Fibroblast of lung (primary cell): ENCODE results near the gene LRR1.

Source experiments
- CTCF ChIP-seq, 2 donors: IDR thresholded peaks in 1 of 2; conservative IDR thresholded peaks in 1 of 2; 1 replicate in 1 of 2; 2 replicates in 1 of 2; pipeline ENCODE4 v1.5.1; 2011 to 2012; ENCODE audit warnings: low read length in 2 of 2, control low read depth in 1 of 2, inconsistent platforms in 1 of 2, low read depth in 1 of 2, mild to moderate bottlenecking in 1 of 2
- EZH2 ChIP-seq: IDR thresholded peaks from 2 replicates; pipeline ENCODE4 v1.5.1; 2012; ENCODE audit warnings: low read length, control low read depth, mild to moderate bottlenecking; ENCODE audit errors: missing control alignments

- no peak for TF ChIP-seq CTCF (conservative IDR thresholded peaks at IDR 0.05 in 1 of 2, IDR thresholded peaks at IDR 0.05 in 1 of 2; ENCODE audit: low read depth in 1 of 2, low read length in 2 of 2)
- TF ChIP-seq EZH2: no peak
Observed at GRCh38 chr14:49594347-49595091, 4.2 kb upstream of the LRR1 start.
